Activated CD8-positive, alpha-beta T cell treated with anti-CD3 and anti-CD28 coated beads for 36 hours (primary cell): ENCODE measurements around the gene ADGRV1. TPM values are rescaled to one million over a fixed set of nuclear protein-coding genes. Genes with fewer than 3 reads are reported as not detected.

Source experiments
- ATAC-seq: fragments of 200-7000 bp; cut with Tn5 transposase; one replicate; pipeline ENCODE4 v1.10.0; 2021; ENCODE audit warnings: mild to moderate bottlenecking, moderate library complexity
- CTCF ChIA-PET: fragments of 350-600 bp; sonication (Branson Sonifier 250); formaldehyde crosslinking; loops from one replicate; lab custom pipeline; 2021; ENCODE audit warnings: antibody characterized with exemption; lab: Charles Lee
- POLR2A ChIA-PET: fragments of 350-600 bp; sonication (Branson Sonifier 250); formaldehyde crosslinking; loops from one replicate; lab custom pipeline; 2021; ENCODE audit warnings: antibody characterized with exemption; lab: Charles Lee
- DNase-seq: peaks from one replicate; pipeline ENCODE4 v3.0.0-alpha.2; 2020
- H3K27ac Mint-ChIP-seq: one replicate; pipeline ENCODE4 v1.8.0; 2021; ENCODE audit warnings: mild to moderate bottlenecking, mixed read lengths
- H3K27me3 Mint-ChIP-seq: one replicate; pipeline ENCODE4 v1.8.0; 2021; ENCODE audit warnings: mixed read lengths
- H3K36me3 Mint-ChIP-seq: one replicate; pipeline ENCODE4 v1.8.0; 2021; ENCODE audit warnings: low read depth, mixed read lengths
- H3K4me1 Mint-ChIP-seq: one replicate; pipeline ENCODE4 v1.8.0; 2021; ENCODE audit warnings: low read depth, mixed read lengths
- H3K4me3 Mint-ChIP-seq: one replicate; pipeline ENCODE4 v1.8.0; 2021; ENCODE audit warnings: mild to moderate bottlenecking, moderate library complexity, mixed read lengths
- H3K9me3 Mint-ChIP-seq: one replicate; pipeline ENCODE4 v1.8.0; 2021; ENCODE audit warnings: mixed read lengths
- intact Hi-C: fragments of 100-400 bp; cut with micrococcal nuclease; formaldehyde crosslinking; loops from one replicate; pipeline ENCODE4 v1.10.0; 2022
- total RNA-seq, 2 experiments: library from RNA; stranded (reverse); gene quantifications; one replicate each; pipeline ENCODE4 v1.2.3, GENCODE V29; 2021
- TF ChIP-seq, protein P1 (sequence below): fragments of 200-600 bp; IDR thresholded peaks from one replicate; pipeline ENCODE4 v1.8.0; 2022; ENCODE audit warnings: antibody characterized with exemption, mild to moderate bottlenecking

The ADGRV1 gene
- total RNA-seq, 2 experiments from 2014 or later, result 0.18 TPM; not detected in 1

DNA sequence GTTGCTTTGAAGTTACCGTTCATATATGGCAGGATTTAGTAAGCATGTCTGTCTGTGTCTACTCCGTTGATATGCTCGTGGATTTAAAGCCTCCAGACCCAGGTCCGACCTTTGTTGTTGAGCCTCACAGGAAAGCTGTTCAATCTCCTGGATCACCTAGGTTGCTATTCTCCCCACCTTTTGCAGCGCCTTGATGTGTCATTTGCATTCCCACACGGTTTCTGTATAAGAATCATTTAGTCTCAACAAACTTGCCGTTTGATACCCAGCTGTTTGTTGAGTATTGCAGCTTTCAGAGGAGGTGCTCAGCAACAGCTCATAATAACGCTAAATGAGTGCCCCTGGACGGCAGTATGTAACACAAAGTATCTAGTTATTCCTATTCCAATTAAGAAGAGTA, 1.2 kb upstream of the ADGRV1 start:
- H3K4me1 Mint-ChIP-seq, result peaks cover 7% of the 10 kb centered on the region
- H3K27ac Mint-ChIP-seq, result no peak overlapping the region
- ATAC-seq, result no peak
- no peaks in the 10 kb centered on the region for H3K36me3 Mint-ChIP-seq
- ChIA-PET POLR2A (no interaction called here), CTCF (no interaction called here)
- TF ChIP-seq, protein P1, sequence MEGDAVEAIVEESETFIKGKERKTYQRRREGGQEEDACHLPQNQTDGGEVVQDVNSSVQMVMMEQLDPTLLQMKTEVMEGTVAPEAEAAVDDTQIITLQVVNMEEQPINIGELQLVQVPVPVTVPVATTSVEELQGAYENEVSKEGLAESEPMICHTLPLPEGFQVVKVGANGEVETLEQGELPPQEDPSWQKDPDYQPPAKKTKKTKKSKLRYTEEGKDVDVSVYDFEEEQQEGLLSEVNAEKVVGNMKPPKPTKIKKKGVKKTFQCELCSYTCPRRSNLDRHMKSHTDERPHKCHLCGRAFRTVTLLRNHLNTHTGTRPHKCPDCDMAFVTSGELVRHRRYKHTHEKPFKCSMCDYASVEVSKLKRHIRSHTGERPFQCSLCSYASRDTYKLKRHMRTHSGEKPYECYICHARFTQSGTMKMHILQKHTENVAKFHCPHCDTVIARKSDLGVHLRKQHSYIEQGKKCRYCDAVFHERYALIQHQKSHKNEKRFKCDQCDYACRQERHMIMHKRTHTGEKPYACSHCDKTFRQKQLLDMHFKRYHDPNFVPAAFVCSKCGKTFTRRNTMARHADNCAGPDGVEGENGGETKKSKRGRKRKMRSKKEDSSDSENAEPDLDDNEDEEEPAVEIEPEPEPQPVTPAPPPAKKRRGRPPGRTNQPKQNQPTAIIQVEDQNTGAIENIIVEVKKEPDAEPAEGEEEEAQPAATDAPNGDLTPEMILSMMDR, result no peak
- intact Hi-C loops, result no loop called here
- no peaks in the 10 kb centered on the region for H3K9me3 Mint-ChIP-seq
- no peak overlapping the region for H3K4me3 Mint-ChIP-seq
- no peak for DNase-seq
- peaks cover 54% of the 10 kb centered on the region for H3K27me3 Mint-ChIP-seq

DNA sequence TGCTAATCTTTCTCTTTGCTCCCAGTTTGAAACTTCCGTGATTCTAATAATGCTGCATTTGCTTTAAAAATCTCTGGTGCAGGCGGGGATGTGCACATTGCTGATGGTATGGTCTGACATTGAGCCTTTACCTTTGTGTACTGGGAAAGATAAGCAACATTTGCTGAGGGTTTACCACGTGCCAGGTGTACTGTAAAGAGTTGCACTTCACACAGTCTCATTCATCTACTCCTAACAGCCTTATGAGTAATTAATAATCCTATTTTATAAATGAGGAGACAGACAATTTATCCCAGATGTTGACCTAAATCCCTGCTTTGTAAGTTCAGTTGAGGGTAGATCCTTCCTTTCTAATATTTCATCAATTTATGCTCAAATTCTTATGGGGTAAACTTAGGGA, 726 bp upstream of the ADGRV1 start:
- DNase-seq (no peak), ATAC-seq (no peak)
- intact Hi-C loops, result no loop called here
- H3K4me1 Mint-ChIP-seq, result peaks cover 7% of the 10 kb centered on the region
- peaks cover 51% of the 10 kb centered on the region for H3K27me3 Mint-ChIP-seq
- POLR2A ChIA-PET, result no interaction called here
- H3K9me3 Mint-ChIP-seq, result no peaks in the 10 kb centered on the region
- peak overlapping the region; percentile 40 for H3K4me3 Mint-ChIP-seq
- TF ChIP-seq, protein P1, result no peak
- no peak overlapping the region for H3K27ac Mint-ChIP-seq
- CTCF ChIA-PET, result no interaction called here
- H3K36me3 Mint-ChIP-seq, result no peaks in the 10 kb centered on the region

DNA sequence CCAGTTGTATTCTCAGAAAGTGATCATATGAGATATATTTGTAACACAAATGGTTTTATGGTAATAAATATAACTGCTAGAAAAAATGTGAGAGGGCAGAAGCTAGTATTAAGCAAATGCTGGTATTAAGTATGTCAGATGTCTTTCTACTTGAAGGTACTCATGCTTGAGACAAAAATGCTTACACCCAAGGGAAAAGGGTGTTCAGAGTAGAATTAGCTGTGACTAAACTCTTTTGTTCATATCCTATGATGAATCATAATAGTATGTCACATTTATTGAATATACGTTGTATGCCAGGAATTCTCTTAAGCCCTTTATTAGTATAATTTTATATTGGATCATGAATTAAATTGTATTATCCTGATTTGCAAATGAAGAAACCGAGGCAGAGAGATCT, 2.2 kb downstream of the ADGRV1 start:
- DNase-seq, result no peak
- TF ChIP-seq, protein P1, result no peak
- no peaks in the 10 kb centered on the region for H3K9me3 Mint-ChIP-seq
- peaks cover 47% of the 10 kb centered on the region for H3K27me3 Mint-ChIP-seq
- H3K27ac Mint-ChIP-seq, result no peak overlapping the region
- ATAC-seq, result no peak
- ChIA-PET POLR2A (no interaction called here), CTCF (no interaction called here)
- no peaks in the 10 kb centered on the region for H3K36me3 Mint-ChIP-seq
- H3K4me1 Mint-ChIP-seq, result peaks cover 7% of the 10 kb centered on the region
- intact Hi-C loops, result no loop called here
- H3K4me3 Mint-ChIP-seq, result no peak overlapping the region

DNA sequence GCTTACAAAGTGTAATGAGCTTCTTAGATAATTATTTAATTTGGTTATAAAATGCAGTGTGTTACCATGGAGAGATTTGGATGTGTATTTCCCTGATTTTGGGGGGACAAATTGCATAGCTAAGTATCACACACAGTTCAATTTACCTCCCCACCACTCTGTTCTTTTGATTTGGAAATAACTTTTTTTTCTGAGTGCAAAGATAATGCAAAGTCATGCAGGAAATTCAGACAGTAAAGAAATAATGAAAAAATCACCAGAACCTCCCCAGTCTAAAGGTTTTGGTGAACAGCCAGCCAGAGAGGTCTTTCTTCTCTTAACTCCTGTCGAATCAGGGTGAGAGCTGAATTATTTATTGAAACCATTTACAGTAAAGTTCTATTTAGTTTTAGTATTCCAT, 3.2 kb downstream of the ADGRV1 start:
- POLR2A ChIA-PET, result no interaction called here
- no peak overlapping the region for H3K27ac Mint-ChIP-seq
- H3K36me3 Mint-ChIP-seq, result no peaks in the 10 kb centered on the region
- ATAC-seq (no peak), DNase-seq (no peak)
- intact Hi-C loops, result no loop called here
- CTCF ChIA-PET, result no interaction called here
- no peaks in the 10 kb centered on the region for H3K9me3 Mint-ChIP-seq
- H3K27me3 Mint-ChIP-seq, result peaks cover 41% of the 10 kb centered on the region
- H3K4me1 Mint-ChIP-seq, result peaks cover 7% of the 10 kb centered on the region
- no peak overlapping the region for H3K4me3 Mint-ChIP-seq
- TF ChIP-seq, protein P1, result no peak

DNA sequence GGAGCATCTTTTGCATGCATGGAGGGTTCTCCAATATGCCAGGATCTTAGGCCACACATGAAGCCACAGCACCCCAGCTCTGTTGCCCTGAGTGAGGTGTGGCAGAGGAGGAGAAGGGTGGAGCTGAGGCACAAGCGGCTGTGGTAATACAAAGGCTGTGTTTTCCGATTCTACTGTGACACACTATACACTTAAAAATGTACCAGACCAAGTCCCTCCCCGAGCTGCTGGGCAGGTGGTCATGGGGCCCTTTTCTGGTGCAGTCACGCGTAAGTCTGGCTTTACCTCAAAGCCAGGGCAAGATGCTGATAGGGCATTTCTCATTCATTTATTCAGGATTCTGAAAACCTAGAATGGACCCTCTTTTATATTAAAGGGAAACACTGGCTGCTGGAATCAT, 3.7 kb downstream of the ADGRV1 start:
- CTCF ChIA-PET, result no interaction called here
- TF ChIP-seq, protein P1, result no peak
- intact Hi-C loops, result no loop called here
- Mint-ChIP-seq H3K9me3 (no peaks in the 10 kb centered on the region), H3K4me1 (peaks cover 7% of the 10 kb centered on the region), H3K27ac (no peak overlapping the region), H3K27me3 (peaks cover 35% of the 10 kb centered on the region), H3K4me3 (no peak overlapping the region), H3K36me3 (no peaks in the 10 kb centered on the region)
- POLR2A ChIA-PET, result no interaction called here
- ATAC-seq (no peak), DNase-seq (no peak)
